ENCODE data around the gene MYH9.

Gene MYH9

DNA sequence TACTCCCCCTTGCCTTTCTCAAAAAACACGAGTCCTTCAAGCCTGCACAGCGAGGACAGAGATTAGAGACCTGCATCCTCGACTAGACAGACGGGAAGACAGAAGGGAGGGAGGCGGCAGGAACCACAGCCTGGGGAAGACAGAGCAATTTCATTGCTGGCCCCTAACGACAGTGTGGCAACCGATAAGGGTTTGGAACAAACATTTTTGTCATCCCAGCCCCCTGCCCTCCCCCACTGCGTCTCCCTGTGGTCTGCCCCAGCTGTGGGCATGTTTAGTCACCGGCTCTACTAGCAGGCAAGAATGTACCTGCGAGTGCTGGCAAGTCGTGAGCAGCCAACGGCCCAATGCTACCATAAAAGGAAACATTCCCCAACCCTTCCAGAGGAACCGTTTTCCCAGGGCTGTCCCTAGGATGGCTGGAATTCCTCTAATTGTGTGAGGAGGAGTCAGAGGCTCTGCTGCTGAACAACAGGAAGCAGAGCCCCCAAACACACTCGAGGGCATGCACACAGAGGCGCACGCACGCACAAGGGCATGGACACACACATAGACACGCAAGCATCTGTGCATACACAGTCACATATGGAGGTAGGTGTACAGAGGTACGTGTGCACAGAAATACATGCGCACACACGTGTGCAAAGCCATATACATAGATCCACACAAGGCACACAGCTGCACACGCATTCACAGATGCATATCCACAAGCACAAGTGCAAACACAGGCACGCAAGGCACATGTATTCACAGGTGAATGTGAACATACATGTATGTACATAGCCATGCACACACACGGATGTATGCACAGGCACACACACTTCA is 58.3 kb downstream of the MYH9 start:
- DNase-seq, result no peak

DNA sequence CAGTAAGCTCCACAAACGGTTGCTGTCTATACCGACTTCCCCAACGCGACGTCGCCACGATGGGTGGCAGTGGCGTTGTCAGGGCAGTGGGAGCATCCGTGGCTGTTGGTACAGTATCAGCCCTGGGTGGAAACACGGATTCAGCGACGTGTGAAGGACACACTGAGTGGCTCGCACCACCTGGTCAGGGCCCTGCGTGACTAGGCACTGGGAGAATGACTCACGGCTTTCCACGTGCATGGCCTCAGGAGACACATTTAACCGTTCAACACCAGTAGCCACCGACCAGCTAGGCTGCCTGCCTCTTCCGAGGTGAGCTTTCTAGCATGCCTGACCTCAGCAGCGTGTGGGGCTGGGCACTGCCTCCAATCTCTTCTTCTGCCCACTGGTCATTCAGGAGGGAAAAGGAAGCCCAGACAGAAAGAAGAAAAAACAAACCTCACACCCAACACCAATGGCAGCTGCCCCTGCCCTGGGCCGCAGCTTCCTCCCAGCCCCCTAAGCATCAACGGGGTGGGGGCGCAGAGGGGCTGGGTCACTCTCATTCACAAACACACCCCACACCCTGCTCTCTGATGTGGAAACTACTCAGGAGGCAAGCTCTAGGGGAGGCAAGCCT is 59.0 kb downstream of the MYH9 start:
- no peak for DNase-seq

DNA sequence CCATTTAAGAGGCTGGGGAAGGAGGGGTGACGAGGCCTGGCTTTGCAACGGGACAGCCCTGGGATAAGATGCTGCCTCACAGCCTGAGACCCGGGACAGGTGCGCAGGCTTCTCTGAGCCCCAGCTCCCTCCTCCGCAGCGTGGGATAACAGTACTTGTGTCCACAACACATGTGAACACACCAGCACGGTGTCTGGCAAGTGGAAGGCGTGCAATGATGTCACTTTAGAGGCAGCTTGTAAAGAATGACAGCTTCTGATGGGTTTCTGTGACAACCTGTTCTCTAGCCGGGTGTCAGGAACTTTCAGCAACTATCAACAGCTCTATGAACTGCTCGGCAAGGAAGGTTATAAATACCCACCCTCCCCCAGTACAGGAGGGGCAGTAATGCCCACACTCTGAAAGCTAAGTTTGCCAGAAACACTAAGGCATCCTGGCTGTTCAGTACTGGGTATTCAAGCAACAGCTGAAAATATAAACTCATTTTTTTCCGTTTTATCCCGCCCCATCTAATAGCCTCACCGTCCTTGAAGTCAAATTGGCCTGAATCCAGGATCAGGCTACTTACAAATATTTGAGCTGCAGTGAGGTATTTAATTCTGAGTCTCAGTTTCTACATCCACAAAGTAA is 59.7 kb downstream of the MYH9 start:
- no peak for DNase-seq

DNA sequence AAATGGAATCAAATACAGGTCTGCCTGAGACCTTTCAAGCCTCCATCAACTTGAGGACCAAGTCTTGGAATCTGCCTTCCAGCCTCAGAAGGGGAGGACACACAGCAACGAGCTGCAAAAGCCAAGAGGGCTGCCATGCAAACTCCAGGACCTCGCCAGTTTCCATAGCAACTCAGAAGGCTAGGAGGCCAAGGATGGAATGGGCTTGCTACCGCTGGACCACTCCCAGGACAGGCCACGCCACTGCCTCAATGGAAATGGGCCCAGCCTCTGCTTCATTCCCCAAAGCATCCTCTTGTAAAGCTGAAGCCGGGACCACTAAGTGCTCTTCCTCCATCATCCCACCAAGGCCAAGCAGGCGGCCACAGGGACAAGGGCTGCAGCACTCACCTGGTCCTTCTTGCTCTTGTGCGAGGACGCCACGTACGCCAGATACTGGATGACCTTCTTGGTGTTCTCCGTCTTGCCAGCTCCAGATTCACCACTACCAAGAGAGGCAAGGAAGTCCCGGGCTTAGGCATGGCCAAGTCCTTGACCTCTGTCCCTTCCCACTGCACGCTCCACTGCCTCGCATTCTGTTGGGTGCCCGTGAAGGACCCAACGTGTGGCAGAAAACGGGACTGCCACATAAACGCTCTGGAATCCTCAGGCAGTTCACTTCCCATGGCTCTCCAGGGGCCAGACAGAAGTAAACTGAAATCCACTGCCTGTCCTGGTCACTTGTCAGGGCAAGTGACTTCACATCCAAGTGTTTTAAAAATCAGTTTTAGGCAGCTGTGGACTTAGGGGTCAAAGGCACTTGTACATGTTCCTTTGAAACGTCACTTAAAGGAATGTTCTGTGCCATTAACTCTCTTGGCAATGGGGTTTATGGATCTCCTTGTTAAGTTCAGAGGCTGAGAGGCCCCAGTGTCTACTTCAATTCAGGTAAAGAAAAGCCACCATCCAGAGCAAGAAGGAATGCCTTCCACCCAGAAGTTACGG is 61.3 kb downstream of the MYH9 start:
- no peak for DNase-seq

DNA sequence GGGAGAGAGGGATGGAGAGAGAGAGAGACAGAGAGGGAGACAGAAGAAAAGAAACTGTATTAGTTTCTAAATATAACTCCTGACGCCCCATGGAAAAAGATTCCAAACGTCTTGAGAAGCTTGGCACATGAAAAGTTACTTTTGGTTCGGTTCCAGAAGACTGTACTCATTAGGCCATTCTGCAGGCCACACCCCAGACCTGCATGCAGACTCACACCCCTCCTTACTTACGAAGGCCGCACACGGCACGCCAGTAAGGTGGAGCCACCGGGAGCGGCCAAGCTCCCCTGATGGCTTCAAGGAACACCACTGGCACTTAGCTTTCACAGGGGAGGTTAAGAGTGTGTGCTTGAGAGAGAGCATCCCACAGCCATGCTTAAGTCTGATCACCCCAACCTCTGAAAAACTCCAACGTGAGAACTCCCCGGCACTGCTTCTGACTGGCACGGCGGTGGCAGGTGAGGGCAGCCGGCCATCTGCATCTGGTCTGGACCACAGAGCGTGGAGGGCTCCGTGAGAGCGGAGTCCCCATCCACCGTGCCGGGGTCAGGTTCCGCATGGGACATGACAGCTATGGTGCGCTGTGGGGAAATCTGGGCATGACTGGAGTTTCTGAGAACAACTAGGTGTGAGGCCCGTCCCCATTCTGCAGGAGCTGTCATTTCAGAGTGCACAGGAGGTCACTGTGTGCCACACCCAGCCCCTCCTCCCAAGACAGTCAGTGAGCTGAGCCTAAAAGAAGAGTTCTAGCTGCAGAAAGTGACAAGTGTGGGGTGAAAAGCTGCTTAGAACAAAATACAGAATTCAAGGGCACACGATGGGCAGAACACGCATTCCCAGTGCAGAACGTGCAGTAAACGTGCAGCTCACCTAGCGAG is 62.4 kb downstream of the MYH9 start:
- no peak for DNase-seq

DNA sequence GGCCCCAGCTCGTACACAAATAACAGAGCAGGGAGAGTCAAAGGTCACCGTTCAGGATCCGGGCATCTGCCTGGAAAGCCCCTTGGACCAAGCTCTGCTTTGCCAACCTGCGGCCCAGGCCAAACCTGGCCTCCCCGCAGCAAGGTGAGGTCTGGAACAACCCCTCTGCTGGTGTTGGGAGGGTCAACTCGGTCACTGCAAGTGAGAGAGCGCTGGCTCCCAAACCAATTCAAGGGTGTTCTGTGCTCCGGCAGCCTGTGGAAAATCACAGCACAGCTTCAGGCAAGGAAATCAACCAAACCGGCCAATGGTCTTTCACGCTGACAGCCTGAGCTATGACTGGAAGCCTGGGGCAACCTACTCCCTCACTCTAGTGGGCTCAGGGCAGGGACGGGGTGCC is 63.4 kb downstream of the MYH9 start:
- DNase-seq, result no peak

DNA sequence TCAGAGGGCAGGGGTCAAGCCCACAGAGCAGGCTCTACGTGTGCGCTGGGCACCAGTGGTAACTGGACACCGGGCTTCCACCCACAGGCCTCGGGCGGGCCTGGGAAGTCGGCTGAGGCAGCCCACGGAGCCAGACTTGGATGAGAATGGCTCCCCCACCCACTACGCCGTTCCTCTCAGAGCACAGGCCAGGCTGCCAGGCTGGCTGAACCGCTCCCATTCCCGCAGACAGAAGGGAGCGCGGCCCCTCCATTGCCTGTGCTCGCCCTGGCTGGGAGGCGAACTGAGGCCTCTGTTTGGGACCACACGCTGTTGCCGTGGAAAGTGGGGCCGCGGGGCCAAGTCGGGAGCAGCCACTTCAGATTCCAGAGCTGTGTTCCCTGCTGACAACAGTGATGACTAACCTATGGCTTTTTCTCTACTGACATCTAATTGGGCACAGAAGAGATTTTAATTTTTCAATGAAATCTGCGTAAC is 63.9 kb downstream of the MYH9 start:
- DNase-seq, result no peak

DNA sequence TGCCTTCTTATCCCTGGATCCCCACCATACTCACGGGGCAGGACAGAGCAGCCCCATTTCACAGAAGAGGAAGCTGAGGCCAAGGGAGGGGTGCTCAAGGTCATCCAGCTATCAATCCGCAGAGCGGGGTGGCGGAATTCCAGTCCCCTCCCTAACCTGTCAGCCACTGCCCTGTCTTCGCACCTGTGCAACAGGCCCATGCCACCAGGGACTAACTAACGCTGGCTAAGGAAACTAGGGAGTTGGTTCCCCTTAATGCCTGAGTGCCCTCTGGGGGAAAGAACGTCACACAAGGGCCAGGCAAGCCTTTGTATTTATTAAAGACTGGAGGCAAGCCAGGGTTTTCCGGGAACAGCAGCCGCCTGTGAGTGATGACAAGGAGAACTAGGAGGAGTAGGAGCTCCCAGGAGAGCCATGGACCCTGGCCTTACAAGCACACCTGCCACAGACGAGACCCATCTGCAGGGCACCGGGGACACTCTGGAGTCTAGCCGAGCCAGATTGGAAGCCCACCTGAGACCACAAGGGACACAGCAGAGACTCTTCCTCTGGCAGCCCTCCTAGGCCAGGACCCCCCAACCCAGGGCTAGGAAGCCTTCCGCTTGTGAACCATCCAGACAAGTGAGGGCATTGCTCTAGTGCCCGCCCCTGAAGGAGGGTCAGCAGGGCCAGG is 64.4 kb downstream of the MYH9 start:
- no peak for DNase-seq

DNA sequence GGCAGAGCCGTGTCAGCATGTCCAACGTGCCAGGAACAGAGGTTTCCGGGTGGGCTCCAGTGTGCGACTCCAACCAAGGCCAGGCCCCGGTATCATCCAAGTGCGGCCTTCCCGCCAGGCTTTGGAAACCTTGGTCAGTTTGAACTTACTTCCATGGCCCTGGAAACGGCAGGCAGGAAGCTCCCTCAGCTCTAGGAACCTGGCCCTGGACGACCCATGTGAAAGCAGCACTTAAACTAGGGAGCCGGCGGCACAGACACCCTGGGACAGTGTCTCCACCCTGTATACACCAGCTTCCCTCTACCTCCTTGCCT is 65.2 kb downstream of the MYH9 start:
- DNase-seq, result no peak

DNA sequence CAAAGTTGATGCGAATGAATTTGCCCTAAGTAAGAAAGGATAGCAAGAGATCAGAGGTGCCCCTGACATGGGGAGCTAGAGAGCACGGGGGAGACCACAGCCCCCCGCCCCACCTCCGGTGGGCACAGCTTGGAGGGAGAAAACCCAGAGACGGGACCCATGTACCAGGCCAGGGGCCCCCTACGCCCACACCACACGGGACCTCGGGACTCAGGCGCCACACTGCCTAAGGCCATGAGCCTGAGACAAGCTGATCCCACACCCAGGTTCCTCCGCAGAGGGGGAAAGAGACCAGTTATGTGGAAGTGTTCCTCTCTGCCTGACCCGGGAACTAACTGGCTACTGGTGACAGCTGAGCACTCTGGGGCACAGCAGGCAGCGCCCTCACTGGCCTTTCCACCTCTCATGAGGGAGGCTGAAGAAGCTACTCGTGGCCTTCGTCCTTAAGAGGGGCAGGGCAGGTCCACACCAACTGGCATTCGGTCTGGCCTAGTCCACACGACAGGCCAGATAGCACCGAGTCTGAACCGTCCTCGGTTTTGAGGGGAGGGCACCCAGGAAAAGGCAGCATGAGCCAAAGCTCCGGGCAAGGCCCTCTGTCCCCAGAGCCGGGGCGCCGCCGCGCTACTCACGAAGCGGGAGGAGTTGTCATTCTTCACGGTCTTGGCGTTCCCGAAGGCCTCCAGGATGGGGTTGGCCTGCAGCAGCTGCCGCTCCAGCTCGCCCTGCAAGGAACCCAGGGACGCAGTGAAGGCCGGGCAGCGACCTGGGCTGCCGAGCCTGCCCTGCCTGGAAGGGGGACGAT is 65.8 kb downstream of the MYH9 start:
- DNase-seq, result no peak

DNA sequence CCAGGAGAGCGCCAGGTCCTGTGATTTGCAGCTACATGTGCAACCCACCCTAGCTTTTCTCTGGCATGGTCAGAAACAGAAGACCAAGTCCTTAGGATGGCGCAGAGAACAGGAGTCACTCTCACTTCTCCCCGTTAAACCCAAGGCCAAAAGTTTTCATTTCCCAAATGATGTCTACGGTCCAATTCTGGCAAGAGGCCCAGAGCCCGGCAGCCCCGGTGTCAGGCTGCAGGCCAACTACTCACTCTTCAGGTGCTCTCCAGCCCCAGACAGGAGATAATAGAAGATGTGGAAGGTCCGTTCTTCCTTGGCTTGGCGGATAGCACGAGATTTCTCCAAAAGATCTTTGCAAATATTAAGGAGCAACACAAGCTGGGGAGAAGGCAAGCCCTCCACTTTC is 67.2 kb downstream of the MYH9 start:
- DNase-seq, result no peak

DNA sequence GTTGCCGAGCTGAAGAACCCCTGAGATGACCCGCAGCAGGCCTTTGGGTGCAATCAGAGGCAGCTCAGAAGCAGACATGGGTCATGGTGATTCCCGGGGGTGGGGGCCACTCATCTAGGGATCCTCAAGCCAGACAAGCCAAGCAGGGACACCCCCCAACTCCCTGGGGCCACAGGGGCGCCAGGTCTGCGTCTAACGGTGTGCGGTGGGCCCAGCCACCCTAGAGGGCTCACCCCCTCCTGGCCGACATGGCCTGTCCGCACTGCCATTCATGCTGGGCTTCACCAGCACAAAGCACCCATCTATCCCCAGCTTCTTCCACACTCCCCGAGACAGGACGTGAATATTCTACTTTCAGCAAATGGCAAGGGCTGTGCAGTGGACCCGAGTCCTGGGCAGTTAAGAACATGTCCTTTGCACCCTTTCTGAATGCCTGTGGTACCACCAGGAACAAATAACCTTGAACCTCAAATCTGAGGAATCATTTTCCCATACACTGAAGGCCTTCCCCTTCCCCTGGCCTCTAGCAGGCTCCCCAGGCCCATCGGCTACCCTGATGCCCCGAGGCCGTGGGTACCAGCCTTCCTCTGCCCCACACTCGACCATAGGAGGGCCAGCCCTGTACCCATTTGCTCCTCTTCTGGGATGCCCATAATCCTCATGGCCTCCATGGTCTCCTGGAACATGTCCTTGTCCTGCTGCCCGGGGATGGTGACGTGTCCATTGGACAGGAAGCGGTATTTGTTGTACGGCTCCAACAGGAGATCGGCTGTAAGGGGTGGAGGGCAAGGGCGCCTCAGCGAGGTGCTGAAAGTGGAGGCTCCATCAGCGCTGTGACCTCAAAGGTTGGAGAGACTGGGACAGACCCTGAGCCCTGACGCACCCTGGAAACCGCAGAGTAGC is 67.9 kb downstream of the MYH9 start:
- no peak for DNase-seq

DNA sequence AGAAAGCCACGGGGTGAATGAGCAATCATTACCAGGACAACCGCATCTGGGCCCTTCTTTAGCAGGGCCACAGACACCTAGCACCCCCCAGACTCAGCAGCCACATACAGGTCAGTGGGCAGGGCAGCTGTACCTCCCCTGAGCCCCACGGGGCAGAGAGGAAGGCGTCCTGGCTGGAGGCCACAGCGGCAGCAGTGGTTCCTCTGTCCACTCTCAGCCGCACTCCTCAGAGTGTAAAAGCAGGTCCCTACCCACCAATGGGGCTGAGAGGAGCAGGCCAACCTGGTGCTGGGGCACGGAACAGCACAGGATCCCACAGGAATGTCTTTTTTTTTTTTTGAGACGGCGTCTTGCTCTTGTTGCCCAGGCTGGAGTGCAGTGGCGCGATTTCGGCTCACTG is 69.3 kb downstream of the MYH9 start:
- DNase-seq, result no peak

DNA sequence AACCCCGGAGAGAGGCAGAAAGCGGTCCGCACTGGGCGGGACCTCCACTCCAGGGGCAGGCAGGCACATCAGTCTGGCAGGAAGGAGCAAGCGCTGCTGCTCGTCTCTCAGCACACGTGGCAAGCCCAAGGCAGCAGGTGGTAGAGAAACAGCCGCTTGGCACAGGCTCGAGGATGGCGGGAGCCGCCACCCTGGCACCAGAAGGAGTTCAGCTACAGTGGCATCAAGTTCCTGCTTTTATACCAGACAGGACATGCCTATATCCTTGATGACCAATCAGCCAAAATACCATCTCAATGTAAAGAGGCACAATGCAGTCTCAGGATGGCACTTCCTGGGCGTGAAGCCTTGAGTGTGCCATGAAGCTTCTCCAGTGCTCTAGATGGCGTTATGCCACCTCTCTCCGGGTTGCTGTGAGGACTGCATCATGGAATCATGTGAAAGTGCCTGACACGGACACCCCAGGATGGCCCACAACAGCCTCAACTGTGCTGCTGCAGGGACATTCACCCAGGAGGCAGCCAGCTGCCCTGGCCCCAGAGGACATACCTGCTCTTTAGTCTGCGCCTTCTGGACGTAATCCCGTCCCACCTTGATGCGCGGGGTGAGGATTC is 70.0 kb downstream of the MYH9 start:
- DNase-seq, result no peak

DNA sequence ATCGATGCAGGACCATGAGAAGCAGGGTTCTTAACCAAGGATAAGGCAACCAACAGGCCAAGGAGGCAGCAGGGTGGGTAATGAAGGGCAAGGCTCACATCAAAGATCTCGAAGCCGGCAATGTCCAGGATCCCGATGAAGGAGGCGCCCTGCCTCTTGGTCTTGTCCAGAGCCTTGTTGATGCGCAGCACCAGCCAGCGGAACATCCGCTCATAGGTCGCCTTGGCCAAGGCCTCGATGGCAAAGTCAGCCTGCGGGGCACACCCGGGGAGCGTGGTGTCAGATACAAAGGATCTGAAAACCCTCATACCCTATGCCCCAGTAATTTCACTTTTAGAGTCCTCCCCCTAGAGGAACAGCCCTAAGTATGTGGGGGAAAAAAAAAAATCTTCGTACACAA is 71.3 kb downstream of the MYH9 start:
- no peak for DNase-seq

DNA sequence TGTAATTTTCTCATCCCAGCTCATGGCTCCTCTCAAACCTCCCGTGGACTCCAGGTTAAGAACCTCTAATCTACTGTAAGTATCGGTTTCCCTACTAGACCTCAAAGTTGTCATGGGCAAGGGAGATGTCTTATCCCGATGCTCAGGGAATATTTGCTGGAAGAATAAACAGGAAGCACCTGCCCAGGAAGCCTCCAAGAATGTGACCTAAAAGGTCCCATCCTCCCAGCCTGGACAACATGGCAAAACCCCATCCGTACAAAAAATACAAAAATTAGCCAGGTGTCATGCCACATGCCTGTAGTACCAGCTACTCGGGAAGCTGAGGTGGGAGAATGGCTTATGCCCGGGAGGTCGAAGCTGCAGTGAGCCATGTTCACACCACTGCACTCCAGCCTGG is 72.4 kb downstream of the MYH9 start:
- DNase-seq, result no peak

DNA sequence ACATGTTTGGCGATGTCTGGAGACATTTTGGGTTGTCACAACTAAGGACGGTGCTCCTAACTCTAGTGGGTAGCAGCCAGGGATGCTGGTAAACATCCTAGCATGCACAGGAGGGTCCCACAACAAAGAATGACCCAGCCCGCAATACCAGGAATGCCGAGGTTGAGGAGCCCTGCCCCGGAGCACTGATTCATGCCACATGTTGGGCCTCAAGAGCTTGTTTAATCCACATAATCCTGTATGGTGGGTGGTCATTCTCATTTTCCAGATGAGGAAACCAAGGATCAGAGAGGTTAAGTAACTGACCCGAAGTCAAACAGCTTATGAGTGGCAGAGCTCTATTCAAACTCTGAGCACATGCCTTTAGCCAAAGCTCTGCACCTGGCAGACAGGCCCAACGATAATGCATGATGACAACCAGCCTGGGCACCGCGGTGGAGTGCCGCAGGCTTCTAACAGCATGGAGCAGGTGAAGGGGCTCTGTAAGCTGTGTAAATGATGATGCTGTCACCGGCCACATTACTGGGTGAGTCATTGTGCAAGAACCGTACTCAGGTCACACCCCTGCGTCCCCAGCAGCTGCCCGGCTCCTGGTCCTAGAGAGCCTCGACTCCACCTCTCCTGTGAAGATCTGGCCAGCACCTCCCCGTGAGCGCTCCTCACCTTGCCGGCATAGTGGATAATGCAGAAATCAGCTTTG is 76.2 kb downstream of the MYH9 start:
- no peak for DNase-seq

DNA sequence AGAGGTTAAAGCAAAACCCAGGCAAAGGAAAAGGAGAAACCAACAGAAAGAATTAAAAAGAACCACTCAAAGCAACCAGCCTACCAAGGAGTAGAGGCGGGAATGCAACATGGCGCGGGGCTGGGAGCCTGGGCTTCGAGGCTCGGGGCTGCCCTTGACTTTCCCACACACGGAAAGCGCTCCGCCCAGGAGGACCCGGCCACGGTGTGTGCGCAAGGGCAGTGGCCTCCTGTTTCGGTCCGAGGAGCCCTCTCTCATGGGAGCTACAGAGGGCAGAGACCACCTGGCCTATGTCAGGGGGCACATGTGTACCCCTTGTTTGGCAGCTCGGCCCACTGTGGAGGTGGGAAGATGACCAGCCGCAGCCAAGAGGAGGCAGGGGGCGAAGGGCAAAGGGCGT is 78.9 kb downstream of the MYH9 start:
- DNase-seq, result no peak

All from NCI-H524 treated with DMSO at 0.1 percent for 48 hours (cell line).